SK-N-MC (cell line): Measurements from ENCODE around the gene TAB2.

ENCODE experiments used
- EZH2 ChIP-seq: fragments of 200-600 bp; sonication (generic); IDR thresholded peaks from one replicate; pipeline ENCODE4 v1.6.1; 2017; ENCODE audit warnings: antibody characterized with exemption
- FOXP2 ChIP-seq: optimal IDR thresholded peaks from 2 replicates; pipeline ENCODE3; 2011; ENCODE audit warnings: mild to moderate bottlenecking, moderate library complexity; ENCODE audit not compliant: insufficient read depth; ENCODE audit errors: extremely low read length, control extremely low read depth
- POLR2AphosphoS5 ChIP-seq: IDR thresholded peaks from 2 replicates; pipeline ENCODE4 v1.6.1; 2012; ENCODE audit warnings: mild to moderate bottlenecking, low read depth, low read length, borderline replicate concordance

- TF ChIP-seq EZH2 (no peak), POLR2AphosphoS5 (no peak), FOXP2 (no peak)
Observed at GRCh38 chr6:149286905-149287304, 30.6 kb upstream of the TAB2 start.
